Activated B cell treated with CpG ODN at 0.5 μM for 24 hours (primary cell): ENCODE measurements around the gene SPAG16. TPM values are rescaled to one million over a fixed set of nuclear protein-coding genes. Genes with fewer than 3 reads are reported as not detected.

Experiments
- ATAC-seq: fragments of 200-7000 bp; cut with Tn5 transposase; one replicate; pipeline ENCODE4 v1.10.0; 2021; ENCODE audit warnings: low read depth, mild to moderate bottlenecking, moderate library complexity
- CTCF ChIA-PET: fragments of 350-600 bp; sonication (Branson Sonifier 250); formaldehyde crosslinking; loops from one replicate; lab custom pipeline; 2021; ENCODE audit warnings: antibody characterized with exemption; lab: Charles Lee
- POLR2A ChIA-PET: fragments of 350-600 bp; sonication (Branson Sonifier 250); formaldehyde crosslinking; loops from one replicate; lab custom pipeline; 2021; ENCODE audit warnings: antibody characterized with exemption; lab: Charles Lee
- DNase-seq: peaks from one replicate; pipeline ENCODE4 v3.0.0; 2022
- H3K27ac Mint-ChIP-seq: one replicate; pipeline ENCODE4 v1.8.0; 2020; ENCODE audit warnings: mixed read lengths
- H3K27me3 Mint-ChIP-seq: one replicate; pipeline ENCODE4 v1.8.0; 2021; ENCODE audit warnings: mixed read lengths
- H3K36me3 Mint-ChIP-seq: one replicate; pipeline ENCODE4 v1.8.0; 2021; ENCODE audit warnings: low read depth, mixed read lengths
- H3K4me1 Mint-ChIP-seq: one replicate; pipeline ENCODE4 v1.8.0; 2021; ENCODE audit warnings: mixed read lengths
- H3K4me3 Mint-ChIP-seq: one replicate; pipeline ENCODE4 v1.8.0; 2020; ENCODE audit warnings: mild to moderate bottlenecking, mixed read lengths
- H3K9me3 Mint-ChIP-seq: one replicate; pipeline ENCODE4 v1.8.0; 2020; ENCODE audit warnings: mixed read lengths
- intact Hi-C: fragments of 100-400 bp; cut with micrococcal nuclease; formaldehyde crosslinking; loops from one replicate; pipeline ENCODE4 v1.15.1; 2024
- total RNA-seq: library from RNA; stranded (reverse); gene quantifications from 2 replicates; pipeline ENCODE4 v1.2.3, GENCODE V29; 2022
- TF ChIP-seq, protein P1 (sequence below): fragments of 200-600 bp; IDR thresholded peaks from one replicate; pipeline ENCODE4 v1.8.0; 2022; ENCODE audit warnings: antibody characterized with exemption, mild to moderate bottlenecking

The SPAG16 gene
- total RNA-seq, 1 donor from 2014 or later = 11.2 TPM

DNA sequence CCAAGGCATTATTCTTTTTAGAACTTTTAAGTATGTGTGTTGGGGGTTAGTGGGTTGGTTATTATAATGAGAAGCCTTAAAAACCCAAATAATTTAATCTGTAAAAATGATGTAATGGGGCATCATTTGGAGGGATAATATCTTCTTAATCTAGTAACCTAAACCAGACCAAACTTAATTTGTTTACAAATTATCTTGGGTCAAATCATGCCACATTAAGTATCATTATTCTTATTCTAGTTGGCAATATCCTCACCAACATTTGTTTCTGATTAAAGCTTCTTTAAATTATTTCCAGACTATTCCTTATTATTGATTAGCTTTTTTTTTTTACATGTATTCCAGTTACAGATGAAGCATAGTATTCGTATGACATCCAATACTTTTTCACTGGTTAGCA is 1041.1 kb downstream of the SPAG16 start:
- H3K27ac Mint-ChIP-seq = no peak overlapping the region
- peaks cover 4% of the 10 kb centered on the region for H3K9me3 Mint-ChIP-seq
- no peak overlapping the region for H3K4me3 Mint-ChIP-seq
- CTCF ChIA-PET = no interaction called here
- H3K4me1 Mint-ChIP-seq = no peaks in the 10 kb centered on the region
- TF ChIP-seq, protein P1, sequence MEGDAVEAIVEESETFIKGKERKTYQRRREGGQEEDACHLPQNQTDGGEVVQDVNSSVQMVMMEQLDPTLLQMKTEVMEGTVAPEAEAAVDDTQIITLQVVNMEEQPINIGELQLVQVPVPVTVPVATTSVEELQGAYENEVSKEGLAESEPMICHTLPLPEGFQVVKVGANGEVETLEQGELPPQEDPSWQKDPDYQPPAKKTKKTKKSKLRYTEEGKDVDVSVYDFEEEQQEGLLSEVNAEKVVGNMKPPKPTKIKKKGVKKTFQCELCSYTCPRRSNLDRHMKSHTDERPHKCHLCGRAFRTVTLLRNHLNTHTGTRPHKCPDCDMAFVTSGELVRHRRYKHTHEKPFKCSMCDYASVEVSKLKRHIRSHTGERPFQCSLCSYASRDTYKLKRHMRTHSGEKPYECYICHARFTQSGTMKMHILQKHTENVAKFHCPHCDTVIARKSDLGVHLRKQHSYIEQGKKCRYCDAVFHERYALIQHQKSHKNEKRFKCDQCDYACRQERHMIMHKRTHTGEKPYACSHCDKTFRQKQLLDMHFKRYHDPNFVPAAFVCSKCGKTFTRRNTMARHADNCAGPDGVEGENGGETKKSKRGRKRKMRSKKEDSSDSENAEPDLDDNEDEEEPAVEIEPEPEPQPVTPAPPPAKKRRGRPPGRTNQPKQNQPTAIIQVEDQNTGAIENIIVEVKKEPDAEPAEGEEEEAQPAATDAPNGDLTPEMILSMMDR = no peak
- POLR2A ChIA-PET = no interaction called here
- DNase-seq (no peak), ATAC-seq (no peak)
- no peaks in the 10 kb centered on the region for H3K36me3 Mint-ChIP-seq
- H3K27me3 Mint-ChIP-seq = no peaks in the 10 kb centered on the region
- intact Hi-C loops = no loop called here

DNA sequence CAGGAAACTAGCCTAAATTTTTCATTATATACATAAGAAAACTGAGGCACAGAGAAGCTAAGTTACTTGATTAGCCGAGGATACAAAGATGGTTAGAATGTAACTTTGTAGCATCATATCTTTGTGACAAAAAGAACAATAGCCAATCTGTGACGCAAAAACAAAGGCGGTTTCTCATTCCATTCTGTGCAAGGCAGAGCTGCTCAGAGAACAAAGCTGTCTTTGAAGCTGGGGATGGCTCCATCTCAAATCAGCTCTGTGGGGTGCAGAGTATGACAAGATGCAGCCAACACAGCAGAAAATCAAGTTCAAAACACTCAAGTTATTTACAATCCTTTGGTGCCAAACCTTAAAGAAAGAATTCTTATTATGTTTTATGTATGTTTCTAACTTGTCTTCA is 1044.7 kb downstream of the SPAG16 start:
- peaks cover 4% of the 10 kb centered on the region for H3K9me3 Mint-ChIP-seq
- H3K4me1 Mint-ChIP-seq = no peaks in the 10 kb centered on the region
- TF ChIP-seq, protein P1 = no peak
- H3K36me3 Mint-ChIP-seq = no peaks in the 10 kb centered on the region
- H3K4me3 Mint-ChIP-seq = no peak overlapping the region
- ATAC-seq (no peak), DNase-seq (no peak)
- no peak overlapping the region for H3K27ac Mint-ChIP-seq
- intact Hi-C loops = no loop called here
- CTCF ChIA-PET = interaction anchor here (1.2 kb wide), 1 partner anchor 9 kb away, joined by 3 read pairs; no protein-coding TSS in a partner anchor
- POLR2A ChIA-PET = no interaction called here
- H3K27me3 Mint-ChIP-seq = no peaks in the 10 kb centered on the region

DNA sequence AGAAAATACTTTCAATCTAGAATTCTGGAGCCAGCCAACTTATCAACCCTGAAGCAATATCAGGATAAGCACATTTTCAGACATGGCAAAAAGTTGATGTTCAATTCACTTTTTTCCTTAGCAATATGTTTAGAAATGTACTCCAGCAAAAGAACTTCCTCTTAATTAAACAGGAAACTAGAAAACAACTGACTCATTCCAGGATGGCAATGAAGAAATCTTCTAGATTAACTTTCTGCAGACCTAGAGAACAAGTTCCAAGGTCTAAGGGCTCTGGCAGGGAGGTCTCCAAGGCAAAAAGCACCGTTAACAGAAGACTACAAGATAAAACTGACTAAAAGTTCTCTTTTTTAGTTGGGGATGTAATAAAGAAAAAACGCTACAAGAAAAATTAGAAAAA is 1057.4 kb downstream of the SPAG16 start:
- TF ChIP-seq, protein P1 = no peak
- H3K9me3 Mint-ChIP-seq = no peaks in the 10 kb centered on the region
- no peaks in the 10 kb centered on the region for H3K36me3 Mint-ChIP-seq
- H3K4me3 Mint-ChIP-seq = no peak overlapping the region
- DNase-seq (no peak), ATAC-seq (no peak)
- CTCF ChIA-PET = no interaction called here
- no peaks in the 10 kb centered on the region for H3K27me3 Mint-ChIP-seq
- intact Hi-C loops = no loop called here
- no peak overlapping the region for H3K27ac Mint-ChIP-seq
- H3K4me1 Mint-ChIP-seq = no peaks in the 10 kb centered on the region
- POLR2A ChIA-PET = no interaction called here

DNA sequence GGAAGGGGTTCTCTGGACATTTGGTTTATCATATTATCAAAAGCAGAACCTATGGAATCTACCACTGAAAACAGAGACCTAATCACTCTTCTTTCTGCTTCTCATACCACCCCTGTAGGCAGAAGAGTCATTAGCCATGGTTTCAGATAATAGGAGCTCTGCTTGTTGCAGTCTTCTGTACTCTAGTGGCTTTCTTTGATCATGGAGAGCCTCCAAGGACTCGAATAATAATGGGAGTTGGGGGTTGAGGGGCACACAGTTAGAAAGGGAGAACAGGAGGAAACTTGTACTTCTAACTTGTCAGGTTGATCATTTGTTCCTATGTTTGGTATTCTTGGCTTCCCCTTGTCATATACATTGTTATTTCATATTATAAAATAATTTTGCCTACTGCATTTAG is 1074.2 kb downstream of the SPAG16 start:
- ChIA-PET POLR2A (no interaction called here), CTCF (no interaction called here)
- no peak overlapping the region for H3K27ac Mint-ChIP-seq
- H3K36me3 Mint-ChIP-seq = no peaks in the 10 kb centered on the region
- H3K4me3 Mint-ChIP-seq = no peak overlapping the region
- H3K9me3 Mint-ChIP-seq = peaks cover 8% of the 10 kb centered on the region
- TF ChIP-seq, protein P1 = no peak
- DNase-seq (no peak), ATAC-seq (no peak)
- H3K4me1 Mint-ChIP-seq = no peaks in the 10 kb centered on the region
- no peaks in the 10 kb centered on the region for H3K27me3 Mint-ChIP-seq
- intact Hi-C loops = no loop called here

DNA sequence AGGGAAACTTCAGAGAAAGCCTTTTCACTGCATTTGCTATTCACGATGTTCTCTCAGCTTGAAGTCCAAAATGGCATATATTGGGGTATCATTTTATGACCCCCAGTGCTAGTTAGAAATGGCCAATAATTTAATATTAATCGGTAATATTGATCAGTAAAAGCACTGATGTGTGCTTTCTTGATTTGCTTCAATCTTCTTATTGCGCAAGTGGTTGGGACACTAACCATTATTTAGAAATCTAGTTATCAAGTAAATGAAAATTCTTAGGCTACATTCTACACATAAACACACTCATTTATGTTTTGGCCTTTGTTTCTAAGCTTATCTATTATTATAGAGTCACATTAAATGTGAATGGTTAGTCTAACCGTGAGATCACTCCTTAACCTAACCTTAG is 1076.9 kb downstream of the SPAG16 start:
- POLR2A ChIA-PET = no interaction called here

More for the DNA sequence above, 1076.9 kb downstream of the SPAG16 start:
- Mint-ChIP-seq H3K9me3 (peaks cover 8% of the 10 kb centered on the region), H3K4me3 (no peak overlapping the region), H3K36me3 (no peaks in the 10 kb centered on the region), H3K27me3 (no peaks in the 10 kb centered on the region), H3K4me1 (no peaks in the 10 kb centered on the region), H3K27ac (no peak overlapping the region)
- CTCF ChIA-PET = no interaction called here
- intact Hi-C loops = no loop called here
- TF ChIP-seq, protein P1 = no peak
- DNase-seq = no peak
- no peak for ATAC-seq
